ENCODE data around the gene KLF16. TPM values are rescaled to one million over a fixed set of nuclear protein-coding genes. Genes with fewer than 3 reads are reported as not detected.
"Not testable (repeated sequence)": the region's sequence is repeated elsewhere in the genome, so short reads cannot be mapped to it uniquely, and the experiment has no call there.

Gene KLF16
- total RNA-seq, 4 donors from 2014 or later: 4.0 to 19.5 (median 6.7) TPM

- DNase-seq (ENCODE audit: low spot score) (peak; percentile 85), ATAC-seq (ENCODE audit: low FRiP score) (peak; percentile 90)
- no peak for TF ChIP-seq CTCF (IDR thresholded peaks at IDR 0.05)
Measured at GRCh38 chr19:1875646-1876495, 12.5 kb upstream of the KLF16 start.

DNA sequence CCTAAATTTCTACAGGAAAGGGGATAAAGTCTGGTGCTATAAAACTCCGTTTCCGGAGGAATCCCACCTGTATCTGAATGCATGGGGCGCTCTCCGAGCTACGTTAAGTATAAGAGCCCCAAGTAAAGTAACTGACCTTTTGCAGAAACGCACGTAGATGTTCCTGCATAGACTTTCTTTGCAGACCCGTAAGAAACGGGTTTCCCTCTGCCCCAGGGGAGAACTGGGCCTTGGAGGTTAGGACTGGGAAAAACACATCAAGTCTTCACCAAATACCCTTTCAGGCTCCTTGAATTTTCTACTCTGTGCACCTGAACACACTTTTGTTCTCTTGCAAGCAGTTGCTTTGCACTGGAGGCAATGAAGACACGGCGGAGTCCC, 11.9 kb upstream of the KLF16 start:
- DNase-seq (ENCODE audit: low spot score); ATAC-seq (ENCODE audit: low FRiP score): not testable (repeated sequence)

- TF ChIP-seq CTCF (IDR thresholded peaks at IDR 0.05): no peak
- ATAC-seq (ENCODE audit: low FRiP score) (no peak), DNase-seq (ENCODE audit: low spot score) (no peak)
Measured at GRCh38 chr19:1874554-1875185, 11.3 kb upstream of the KLF16 start.

- DNase-seq (ENCODE audit: low spot score) (no peak), ATAC-seq (ENCODE audit: low FRiP score) (no peak)
- no peak for TF ChIP-seq CTCF (IDR thresholded peaks at IDR 0.05)
Measured at GRCh38 chr19:1873524-1874473, 10.4 kb upstream of the KLF16 start.

GRCh38 chr19:1872807-1873523, 9.6 kb upstream of the KLF16 start:
- DNase-seq (ENCODE audit: low spot score) (no peak), ATAC-seq (ENCODE audit: low FRiP score) (no peak)
- no peak for TF ChIP-seq CTCF (IDR thresholded peaks at IDR 0.05)

- no peak for TF ChIP-seq CTCF (IDR thresholded peaks at IDR 0.05)
- ATAC-seq (ENCODE audit: low FRiP score) (no peak), DNase-seq (ENCODE audit: low spot score) (no peak)
Measured at GRCh38 chr19:1871630-1872029, 8.3 kb upstream of the KLF16 start.

Measured in omental fat pad (tissue), 4 donors.